Glomerular endothelial cell (primary cell): ENCODE data around the gene SPINK2. TPM values are rescaled to one million over a fixed set of nuclear protein-coding genes. Genes with fewer than 3 reads are reported as not detected.

Experiments
- DNase-seq: peaks from one replicate; pipeline ENCODE4 v3.0.0-alpha.2; 2011; ENCODE audit warnings: low read depth, low spot score; ENCODE audit errors: extremely low read depth
- total RNA-seq: library from RNA; depleted of rRNA; stranded (reverse); fragments of >200 nt; gene quantifications from 2 replicates; pipeline ENCODE4 v1.2.3, GENCODE V29; 2015

The SPINK2 gene
- total RNA-seq, 1 donor from 2014 or later, result not detected

DNA sequence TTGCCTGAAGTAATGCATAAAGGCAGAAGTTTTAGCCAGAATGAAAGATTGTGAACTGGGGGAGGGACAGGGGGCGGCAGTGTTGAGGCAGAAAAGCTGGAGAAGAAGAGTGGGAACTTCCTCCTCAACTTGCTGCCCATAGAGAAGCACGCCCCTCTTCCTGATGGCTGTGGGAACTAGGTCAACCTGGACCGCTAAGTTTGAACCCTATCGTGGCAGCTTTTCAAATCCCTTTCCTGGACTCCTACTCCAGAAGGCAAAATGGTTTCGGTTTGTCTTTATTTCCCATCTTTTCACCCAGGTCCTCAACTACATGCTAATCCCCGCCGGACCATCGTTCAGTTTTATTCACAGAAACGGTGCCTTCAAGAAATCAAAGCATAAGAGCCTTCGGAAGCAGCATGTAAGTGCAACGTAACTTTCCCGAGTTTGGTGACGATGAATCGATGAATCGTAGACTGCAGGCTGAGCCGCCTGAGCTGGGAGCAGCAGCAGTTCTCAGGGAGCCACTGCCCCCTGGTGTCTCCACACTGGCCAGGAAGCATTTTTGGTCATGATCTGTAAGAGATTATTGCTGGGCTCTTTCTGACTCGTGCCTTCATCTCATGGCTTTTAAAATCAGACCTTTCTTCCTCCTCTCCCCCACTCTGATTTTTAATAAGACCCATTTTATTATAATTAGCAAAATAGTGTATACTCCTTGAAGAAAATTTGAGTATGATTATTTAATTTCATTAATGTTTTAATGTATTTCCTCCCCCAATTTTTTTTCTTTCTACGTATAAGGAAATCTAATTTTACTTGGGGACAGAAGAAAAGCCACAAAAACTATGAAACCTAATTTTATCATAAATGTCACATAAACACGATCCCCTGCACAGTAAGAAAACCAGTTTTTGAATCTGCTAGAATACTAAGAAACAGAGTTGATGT is 21.4 kb downstream of the SPINK2 start:
- peak; percentile 55 for DNase-seq

DNA sequence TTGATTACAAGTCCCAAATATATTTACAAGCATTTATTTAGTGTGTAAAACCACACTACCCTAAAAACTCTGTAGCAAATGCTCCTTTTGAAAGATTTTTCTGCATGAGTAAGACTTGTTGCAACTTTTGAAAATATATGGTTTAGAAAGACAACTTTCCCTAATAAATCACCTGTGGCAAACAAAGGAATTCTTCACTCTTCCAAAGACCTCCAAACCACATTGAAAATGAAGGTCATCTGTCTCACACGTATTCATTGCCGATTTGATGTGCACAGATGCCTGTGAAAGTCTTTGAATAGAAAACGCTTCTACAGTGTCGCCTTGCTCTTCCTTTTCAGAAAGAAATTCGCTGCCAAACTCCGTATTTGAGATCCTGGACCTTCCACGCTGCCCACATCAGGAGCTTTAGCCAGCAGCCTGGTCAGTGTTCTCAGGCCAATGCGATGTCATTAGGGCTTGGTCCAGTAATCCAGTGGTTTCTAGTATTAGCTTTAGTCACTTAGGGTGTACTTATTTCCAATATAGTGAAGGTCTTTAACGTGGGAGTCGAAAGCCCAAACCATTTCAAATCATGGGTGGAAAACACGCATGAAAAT is 22.2 kb downstream of the SPINK2 start:
- no peak for DNase-seq

DNA sequence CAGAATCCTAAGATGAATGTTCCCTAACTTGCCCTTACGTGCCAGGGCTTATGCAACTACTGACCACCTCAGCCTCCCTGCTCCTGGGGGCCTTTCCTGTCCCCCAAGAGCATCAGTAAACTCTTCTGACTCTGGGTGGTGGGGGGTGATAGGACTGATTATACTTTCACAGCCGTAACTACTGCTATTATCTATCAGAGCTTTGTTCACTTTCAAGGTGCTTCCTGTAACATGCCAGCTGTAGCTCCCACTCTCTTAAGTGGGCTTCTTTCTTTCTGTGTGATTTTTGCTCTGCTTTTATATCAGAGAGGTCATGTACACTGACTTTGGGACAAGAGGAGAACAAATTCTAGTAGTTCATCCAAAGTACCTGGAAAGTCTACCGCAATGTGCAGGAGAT is 25.3 kb downstream of the SPINK2 start:
- no peak for DNase-seq

DNA sequence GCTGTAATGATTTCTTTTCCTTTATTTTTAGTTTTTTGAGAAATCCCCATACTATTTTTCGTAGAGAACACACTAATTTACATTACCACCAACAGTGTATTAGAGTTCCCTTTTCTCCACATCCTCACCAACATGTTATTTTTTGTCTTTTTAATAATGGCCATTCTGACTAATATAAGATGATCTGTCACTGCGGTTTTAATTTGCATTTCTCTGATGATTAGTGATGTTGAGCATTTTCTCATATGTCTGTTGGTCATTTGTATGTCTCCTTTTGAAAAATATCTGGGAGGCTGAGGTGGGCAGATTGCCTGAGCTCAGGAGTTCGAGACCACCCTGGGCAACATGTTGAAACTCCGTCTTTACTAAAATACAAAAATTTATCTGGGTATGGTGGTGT is 30.2 kb downstream of the SPINK2 start:
- DNase-seq, result no peak

DNA sequence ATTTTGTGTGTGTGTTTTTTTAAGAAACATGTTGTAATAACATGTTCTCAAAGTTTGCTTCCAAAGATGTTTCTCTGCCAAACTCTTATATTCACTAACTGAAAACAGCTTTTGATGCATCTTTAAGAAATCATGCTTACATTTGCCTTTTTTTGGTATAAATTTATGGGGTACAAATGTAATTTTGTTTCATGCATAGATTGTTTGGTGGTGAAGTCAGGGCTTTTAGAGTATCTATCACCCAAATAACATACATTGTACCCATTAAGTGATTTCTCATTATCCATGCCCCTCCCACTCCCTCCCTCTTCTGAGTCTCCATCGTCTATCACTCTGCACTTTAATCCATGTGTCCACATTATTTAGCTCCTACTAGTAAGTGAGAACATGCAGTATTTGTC is 30.8 kb downstream of the SPINK2 start:
- DNase-seq, result no peak

DNA sequence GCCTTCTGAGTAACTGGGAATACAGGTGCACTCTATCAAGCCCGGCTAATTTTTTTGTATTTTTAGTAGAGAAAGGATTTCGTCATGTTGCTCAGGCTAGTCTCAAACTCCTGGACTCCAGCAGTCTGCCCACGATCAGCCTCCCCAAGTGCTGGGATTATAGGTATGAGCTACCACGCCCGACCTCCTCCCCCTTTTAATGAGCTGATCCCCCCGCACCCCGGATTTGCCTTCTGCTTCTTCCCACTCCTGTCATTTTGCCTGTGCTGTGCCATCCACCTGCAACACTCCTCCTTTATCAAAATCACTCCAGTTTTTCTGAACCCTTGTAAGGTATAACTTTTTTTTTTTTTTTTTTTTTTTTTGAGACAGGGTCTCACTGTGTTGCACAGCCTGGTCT is 33.4 kb downstream of the SPINK2 start:
- DNase-seq, result no peak

DNA sequence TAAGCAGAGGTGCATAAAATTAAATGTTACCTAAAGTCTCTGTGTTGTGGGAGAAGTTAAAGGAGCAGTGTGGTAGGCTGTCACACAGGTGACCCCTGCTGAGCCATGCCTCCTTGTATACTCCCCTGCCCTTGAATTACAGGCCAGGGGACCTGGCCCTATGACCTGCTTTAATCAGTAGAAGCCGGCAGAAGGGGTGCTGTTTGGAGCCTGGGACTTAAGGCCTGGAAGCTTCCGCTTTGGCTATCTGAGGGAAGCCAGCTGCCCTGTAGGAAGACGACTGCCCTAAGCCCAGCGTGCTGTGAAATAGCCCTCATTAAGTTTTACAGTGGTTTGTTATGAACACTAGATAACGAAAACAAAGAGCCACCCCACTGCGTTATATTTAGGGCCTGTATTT is 34.1 kb downstream of the SPINK2 start:
- DNase-seq, result no peak

DNA sequence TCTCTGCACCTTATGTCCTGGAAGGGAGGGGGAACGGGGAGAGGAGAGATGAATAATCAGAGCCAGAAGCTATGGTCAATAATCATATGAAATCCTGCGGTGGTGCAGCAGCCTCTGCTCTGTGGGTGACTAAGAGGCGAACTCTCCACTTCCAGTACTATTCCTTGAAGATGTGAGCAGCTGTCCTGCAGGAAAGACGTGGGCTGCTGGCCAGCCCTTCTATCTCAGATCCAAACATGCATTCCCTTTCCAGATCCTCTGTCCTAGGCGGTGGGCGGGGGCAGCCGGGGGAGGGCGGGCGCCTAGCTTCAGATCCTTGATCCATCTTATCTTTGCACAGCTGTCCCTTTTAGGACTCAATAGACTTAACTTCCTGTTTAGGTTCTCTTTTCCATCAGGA is 34.5 kb downstream of the SPINK2 start:
- no peak for DNase-seq

DNA sequence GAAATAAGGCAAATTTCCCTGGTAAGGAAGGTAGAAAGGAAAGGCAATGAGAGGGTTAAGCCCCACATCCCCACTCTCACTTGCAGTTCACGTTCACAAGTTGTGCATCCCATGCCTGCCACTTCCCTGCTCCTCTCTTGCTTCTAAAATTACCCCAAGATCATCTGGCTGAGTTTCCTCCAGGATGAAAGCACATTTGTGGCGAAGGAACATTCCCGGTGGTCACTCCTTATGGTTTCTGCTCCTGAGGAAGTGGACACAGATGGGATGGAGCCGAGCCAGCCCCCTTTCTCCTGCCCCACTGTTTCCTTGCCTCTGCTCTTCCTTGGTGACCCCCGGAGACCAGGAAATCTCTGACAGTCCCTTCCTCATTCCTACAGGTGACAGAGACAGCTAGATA is 37.5 kb downstream of the SPINK2 start:
- DNase-seq, result no peak

DNA sequence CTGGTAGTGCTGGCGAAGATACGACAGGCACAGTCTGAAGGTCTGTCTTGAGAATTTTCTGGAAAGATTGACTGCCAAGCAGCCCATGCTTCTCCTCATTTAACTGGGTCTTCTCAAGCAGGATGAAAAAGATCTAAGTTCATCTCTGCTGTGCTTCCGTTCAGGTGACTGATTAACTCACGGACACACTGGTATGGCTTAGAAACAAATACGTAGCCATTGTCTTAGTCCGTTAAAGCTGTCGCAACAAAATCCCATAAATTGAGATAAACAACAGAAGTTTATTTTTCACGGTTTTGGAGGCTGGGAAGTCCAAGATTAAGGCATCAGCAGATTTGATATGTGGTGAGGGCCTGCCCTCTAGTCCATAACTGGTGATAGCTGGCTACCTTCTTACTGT is 39.5 kb downstream of the SPINK2 start:
- no peak for DNase-seq

DNA sequence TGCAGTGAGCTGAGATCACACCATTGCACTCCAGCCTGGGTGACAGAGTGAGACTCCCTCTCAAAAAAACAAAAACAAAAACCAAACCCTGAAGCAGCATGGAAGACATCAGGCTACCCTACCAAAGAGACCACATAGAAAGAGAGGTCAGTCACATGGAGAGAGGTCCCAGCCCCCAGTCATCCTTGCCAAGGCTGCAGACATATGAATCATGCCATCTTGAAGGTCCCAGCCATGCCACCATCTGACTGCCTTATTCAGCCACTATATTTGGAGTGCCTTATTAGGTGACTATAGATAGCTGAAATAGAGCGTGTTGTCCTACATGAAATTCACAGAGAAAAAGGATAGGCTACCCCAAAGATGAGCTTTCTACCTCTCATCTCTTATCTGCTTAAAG is 48.2 kb downstream of the SPINK2 start:
- DNase-seq, result no peak

DNA sequence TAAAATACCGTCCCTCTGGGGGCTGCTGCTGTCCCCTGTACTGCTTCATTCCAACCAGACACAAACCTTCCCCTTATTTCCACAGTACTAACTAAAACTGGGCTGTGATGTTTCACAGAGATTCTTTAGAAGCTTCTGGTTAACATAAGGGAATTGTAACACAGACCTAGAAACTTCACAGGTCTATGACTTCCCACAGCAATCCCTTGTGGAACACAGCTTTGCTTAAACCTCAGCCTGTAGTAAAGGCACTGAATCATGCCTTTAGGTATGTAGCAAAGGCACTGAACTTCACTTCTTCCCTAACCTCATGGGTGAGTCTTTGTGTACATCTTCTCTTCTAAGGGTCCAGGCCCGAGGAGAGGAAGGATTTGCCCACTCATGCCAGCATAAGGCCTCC is 49.4 kb downstream of the SPINK2 start:
- DNase-seq, result no peak

DNA sequence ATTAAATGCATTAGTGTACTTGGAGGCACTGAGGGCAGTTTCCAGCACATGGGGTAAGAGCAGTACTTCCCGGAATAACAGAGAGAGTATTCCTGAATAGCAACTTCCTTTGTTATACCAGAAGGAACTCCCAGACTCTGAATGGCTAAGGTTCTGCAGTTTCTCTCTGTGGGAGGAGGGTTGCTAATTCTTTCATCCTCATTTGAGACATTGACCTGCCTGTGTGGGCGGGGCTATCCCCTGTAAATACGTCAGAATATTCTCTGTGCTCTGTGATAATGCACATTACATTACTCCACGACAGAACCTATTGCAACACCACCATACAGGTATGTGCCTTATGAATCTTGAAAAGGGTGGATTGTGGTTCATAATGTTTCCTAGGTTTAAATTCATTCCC is 52.7 kb downstream of the SPINK2 start:
- DNase-seq, result no peak

DNA sequence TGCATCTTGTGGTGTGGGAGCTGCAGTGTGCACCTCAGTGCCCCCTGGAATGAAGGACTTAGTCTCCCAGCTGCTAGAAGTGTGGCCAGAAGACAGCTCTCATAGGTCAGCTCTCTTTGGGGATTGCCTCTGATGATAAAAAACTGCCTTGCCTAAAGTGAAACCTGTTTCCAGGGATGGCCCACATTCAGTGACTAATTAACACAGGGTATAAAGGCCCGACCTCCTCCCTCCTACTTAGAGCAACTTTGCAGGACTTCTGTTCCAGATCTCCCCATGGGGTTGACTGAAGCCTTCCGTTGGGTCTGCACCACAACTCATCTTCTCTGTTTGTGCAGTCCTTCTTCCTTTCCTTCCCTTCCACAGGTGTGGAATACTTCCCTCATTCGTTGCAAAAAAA is 53.2 kb downstream of the SPINK2 start:
- DNase-seq, result no peak

DNA sequence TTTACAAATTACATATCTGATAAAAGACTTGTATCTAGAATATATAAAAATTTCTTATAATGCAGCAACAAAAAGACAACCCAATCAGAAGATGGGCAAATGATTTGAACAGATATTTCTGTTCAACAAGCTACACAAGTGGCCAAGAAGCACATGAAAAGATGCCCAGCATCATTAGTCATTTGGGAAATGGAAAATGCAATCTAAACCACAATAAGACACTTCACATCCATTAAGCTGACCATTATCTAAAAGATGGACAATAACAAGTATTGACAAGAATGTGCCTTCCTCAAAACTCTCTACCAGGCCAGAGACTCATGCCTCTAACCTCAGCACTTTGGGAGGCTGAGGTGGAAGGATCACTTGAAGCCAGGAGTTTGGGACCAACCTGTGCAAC is 53.9 kb downstream of the SPINK2 start:
- no peak for DNase-seq

DNA sequence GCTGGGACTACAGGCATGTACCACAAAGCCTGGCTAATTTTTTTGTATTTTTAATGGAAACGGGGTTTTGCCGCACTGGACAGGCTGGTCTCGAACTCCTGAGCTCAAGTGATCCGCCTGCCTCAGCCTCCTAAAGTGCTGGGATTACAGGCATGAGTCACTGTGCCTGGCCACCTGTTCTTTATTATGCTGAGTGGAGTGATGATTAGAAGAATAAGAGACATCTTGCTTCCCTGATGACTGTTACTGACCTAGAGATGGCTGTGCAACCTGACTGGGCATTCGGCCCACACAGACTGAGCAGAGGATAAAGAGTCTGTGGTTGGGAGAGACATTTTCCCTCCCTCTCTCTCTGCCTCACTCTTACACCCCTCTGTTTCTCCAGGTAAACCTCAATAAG is 56.7 kb downstream of the SPINK2 start:
- DNase-seq, result no peak

DNA sequence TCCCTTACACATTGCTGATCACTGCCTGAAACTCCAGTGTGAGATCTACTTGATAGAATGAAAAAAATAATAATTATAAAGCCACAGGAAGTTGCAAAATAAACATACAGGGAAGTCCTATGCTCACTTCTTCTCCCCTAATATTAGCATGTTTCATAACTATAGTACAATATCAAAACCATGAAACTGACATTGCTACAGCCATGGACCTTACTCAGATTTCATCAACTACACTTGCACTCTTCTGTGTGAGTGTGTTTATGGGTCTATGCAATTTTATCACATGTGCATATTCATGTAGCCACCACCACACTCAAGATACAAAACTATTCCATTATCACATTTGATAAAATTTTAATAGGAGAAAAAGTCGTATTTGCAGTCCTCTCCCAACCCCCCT is 57.3 kb downstream of the SPINK2 start:
- DNase-seq, result no peak

DNA sequence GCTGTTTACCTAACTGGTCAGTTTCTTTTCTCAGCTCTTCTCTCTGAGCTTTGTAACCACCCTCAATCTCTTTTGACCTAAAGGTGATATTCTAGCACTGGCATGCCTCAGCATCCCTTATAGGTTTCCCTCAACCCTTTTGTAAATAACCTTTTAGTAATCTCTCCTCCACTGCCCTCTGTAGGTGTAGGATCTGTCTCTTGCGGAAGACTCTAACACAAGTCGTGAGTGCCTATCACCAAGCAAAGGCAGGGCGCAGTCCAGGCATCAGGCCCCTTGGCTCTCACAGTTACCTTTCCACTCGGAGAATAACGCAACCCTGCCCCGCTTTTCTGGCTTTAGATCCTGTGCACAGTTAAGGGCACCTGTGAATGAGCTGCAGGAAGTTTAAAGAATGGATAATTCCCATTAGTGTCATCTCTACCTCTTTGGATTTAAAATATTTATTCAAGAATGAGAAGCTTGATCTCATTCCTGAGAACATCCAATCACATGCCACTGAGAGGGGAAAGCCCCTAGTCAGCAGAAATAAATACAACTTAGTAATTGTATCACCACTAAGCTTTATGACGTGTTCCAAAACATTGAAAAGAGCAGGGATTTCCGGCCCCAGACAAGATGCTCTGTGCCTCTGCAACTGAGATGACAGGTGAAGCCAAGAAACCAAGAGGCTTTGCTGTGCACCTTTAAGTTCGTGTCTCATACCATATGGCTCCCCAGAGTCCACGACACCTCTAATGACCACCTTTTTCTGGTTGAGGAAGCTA is 58.8 kb downstream of the SPINK2 start:
- DNase-seq, result no peak

DNA sequence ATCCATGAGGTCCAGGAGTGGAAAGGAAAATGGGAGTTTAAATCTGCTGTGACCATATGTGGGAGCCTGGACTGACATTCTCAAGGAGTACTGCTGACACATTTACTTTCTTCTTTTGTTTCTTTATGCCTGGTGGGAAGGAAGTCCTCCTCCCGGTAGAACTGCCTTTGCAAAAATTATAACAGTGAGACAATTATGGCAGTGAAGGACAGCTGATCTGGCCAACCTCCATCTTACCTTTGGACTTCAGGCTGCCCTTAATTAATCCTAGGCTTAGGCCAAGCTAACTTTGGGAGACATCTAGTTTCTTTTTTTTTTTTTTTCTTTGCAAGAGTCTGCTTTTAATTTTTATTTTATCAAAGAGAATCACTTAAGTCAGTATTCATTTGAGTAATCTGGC is 61.3 kb downstream of the SPINK2 start:
- DNase-seq, result no peak
